ENCODE data around the gene RMDN3.
A peak's percentile ranks its signal among the peaks of the same experiment; 100 is the strongest.

RMDN3 gene

DNA sequence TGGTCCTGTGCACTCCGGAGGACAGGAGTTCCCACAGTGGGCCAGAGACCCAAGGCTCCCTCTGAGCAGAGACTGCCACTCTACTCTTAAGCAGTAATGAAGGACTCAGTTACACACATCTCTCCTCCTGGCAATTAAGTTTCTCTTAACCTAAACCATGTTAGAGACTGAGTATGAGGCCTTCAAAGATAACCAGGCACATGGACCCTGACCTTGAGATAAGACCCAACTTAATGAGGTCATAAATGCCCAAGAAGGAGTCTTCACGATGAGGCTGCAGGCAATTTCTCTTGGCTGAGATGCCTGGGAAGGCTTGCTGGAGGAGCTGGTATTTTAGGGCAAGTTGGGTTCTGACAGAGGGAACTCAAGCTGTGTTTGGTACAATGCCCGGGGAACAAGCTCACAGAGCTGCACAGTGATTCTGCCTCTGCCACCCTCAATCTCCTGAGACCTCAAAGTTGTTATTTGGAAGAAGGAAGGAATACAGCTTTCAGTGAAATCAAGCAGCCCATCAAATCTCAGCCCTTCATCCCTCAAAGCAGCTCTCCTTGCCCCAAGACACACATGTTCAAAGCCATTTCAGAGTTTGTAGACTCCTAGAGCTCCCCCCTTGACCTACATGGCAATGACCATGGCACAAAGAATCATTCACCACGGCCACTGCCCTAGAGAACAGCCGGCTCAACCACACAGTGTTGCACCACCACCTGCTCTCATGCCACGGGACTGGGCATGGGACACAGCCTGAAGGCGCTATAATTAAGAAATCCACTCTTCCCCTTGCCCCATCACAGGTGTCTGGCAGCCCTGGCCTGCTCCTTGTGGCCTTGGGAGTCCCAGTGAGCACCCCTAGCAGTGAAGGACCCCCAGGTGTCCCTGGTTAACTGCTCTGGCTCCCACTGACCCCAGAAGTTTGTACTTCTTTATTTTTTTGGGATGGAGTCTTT, 7.1 kb downstream of the RMDN3 start:
- DNase-seq = no peak

DNA sequence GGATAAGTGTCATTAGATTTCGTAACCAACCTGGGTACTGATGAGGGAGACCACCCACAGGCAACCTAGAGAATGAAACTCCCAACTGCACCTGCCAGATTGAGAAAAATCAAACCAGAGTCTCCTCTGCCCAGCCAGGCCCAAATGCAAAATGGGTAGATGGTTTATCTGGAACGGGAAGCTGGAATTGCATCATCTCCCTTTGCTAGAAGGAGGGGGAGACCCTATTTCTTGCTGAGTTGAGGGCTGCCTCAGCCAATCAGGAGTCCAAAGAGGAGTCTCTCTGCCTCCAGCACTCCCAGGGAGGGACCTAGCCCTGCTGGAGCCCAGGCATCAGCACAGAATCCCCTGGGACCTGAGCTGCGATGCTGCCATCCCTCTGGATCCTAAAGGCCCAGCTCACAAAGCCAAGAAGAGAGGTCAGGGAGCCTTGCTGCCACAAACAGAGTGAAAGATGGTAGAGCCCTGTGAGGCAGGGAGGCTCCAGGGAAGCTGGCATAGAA, 8.1 kb downstream of the RMDN3 start:
- DNase-seq = no peak

GRCh38 chr15:40744815-40745152, 10.3 kb downstream of the RMDN3 start:
- no peak for DNase-seq

GRCh38 chr15:40743921-40744814, 10.9 kb downstream of the RMDN3 start:
- peak; percentile 87 for DNase-seq

- DNase-seq = no peak
These were observed 11.6 kb downstream of the RMDN3 start for GRCh38 chr15:40743485-40743901.

DNA sequence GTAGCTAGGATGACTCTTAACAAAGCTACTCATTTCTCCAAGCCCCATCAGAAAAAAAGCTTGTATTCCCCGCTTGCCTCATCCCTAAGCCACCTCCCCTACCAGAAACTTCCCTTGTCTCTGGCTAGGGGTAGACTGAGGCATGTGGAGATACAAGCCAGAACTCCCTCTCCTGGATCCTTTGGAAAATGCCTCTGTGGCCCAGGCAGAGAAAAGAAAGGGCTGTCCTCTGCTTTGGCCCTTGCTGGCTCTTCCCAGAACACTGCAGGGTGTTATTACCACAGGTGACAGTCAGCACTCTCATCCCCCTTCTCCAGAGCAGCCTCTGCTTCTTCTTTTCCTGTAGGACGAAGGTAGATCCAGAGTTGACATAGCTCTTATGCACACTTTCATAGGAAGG, 15.2 kb downstream of the RMDN3 start:
- DNase-seq = no peak

- DNase-seq = no peak
These were observed 16.0 kb downstream of the RMDN3 start for GRCh38 chr15:40739047-40739446.

GRCh38 chr15:40737048-40737447, 18.0 kb downstream of the RMDN3 start:
- no peak for DNase-seq

GRCh38 chr15:40736575-40736974, 18.5 kb downstream of the RMDN3 start:
- no peak for DNase-seq

DNA sequence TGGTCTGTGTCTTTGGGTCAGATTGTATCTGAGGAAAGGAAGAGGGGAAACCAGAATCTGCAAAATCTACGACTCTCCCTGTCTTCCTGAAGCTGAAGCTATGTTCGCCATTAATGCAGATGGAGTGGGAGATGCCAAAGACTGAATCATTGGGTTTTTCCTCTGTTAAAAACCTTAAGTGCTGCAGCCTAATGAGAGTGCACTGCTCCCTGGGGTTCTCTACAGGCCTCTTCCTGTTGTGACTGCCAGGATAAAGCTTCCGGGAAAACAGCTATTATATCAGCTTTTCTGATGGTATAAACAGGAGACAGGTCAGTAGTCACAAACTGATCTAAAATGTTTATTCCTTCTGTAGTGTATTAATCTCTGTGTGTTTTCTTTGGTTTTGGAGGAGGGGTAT, 24.0 kb downstream of the RMDN3 start:
- DNase-seq = no peak

DNA sequence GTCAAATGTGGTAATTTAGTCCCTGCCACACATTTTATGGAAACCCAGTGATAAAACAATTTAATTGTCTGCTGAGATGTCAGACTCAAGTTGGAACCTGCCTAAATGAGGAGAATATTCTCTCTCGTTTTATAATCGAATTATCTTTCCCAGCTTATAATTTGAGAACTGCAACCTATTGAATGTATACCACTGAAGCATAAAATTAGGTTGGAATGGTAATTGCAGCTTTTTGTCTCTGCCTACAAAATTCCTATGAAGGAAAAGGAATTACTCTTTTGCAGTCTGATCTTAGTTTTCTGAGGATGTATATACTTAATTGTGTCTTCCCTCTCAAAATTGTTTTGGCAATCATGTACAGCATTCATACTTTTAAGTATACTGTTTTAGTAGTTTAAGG, 31.1 kb downstream of the RMDN3 start:
- DNase-seq = no peak

- no peak for DNase-seq
These were observed 32.1 kb downstream of the RMDN3 start for GRCh38 chr15:40722934-40723333.

GRCh38 chr15:40722354-40722753, 32.7 kb downstream of the RMDN3 start:
- no peak for DNase-seq

GRCh38 chr15:40721701-40722100, 33.4 kb downstream of the RMDN3 start:
- no peak for DNase-seq

- no peak for DNase-seq
These were observed 38.9 kb downstream of the RMDN3 start for GRCh38 chr15:40716165-40716564.

- no peak for DNase-seq
These were observed 40.9 kb downstream of the RMDN3 start for GRCh38 chr15:40714144-40714543.

- no peak for DNase-seq
These were observed 48.9 kb downstream of the RMDN3 start for GRCh38 chr15:40706121-40706520.

GRCh38 chr15:40702077-40702476, 53.0 kb downstream of the RMDN3 start:
- peak; percentile 15 for DNase-seq

GRCh38 chr15:40697916-40698315, 57.1 kb downstream of the RMDN3 start:
- no peak for DNase-seq

GRCh38 chr15:40696228-40696627, 58.8 kb downstream of the RMDN3 start:
- DNase-seq = no peak

DNA sequence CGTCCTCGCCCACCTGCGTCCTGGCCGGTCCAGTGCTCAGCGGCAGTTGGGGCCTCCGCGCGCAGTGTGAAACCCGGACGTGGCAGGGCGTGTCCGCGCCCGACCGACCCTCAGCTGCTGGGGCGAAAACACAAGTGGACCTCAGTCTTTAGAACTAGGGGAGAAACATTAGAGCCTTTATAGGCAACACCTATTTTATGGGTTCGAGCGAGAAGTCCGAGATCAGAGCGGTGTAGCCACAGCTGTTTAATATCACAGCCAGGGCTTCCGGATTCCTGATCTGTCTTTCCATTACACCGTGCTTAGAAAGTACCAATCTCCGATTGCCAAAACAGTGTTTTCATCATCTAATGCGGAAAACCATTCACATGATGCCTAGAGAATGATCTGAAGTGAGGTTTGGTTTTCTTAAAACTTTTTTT, 59.6 kb downstream of the RMDN3 start:
- peak; percentile 40 for DNase-seq

DNA sequence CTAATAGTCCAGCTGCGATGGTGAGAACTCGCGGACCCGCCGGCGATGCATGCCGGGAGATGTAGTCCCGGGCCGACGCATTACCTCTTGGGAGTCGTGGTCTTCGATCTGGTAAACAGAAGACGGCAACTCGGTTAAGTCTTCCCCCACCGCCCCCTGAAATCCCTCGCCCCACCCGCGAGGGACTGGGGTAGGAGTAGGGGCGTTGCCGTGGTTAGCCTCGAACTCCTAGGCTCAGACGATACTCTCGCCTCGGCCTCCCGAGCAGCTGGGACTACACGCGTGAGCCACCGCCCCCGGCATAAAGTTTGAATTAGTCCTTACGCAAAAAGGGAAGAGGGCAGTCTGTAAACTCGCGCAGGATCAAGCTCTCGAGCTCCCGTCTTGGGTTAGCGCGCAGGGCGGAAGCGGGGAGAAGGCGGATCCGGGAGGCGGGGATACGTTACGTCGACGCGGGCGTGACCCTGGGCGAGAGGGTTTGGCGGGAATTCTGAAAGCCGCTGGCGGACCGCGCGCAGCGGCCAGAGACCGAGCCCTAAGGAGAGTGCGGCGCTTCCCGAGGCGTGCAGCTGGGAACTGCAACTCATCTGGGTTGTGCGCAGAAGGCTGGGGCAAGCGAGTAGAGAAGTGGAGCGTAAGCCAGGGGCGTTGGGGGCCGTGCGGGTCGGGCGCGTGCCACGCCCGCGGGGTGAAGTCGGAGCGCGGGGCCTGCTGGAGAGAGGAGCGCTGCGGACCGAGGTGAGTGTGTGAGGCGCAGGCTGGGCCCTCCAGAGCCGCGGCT, 60.2 kb downstream of the RMDN3 start, which contains the start of gene RAD51:
Gene RAD51, plus strand, starts transcription at position 487 of the 781 bp plus-strand sequence. CDS start 3,585 bp downstream, outside the sequence.
- DNase-seq = peak; percentile 95
